ENCODE results near the gene IFI27L1. TPM values are rescaled to one million over a fixed set of nuclear protein-coding genes. Genes with fewer than 3 reads are reported as not detected.

Gene IFI27L1
- total RNA-seq = 23.1 and 27.0 TPM in 2 replicates

GRCh38 chr14:94080621-94081385 is at the start of gene IFI27L1, which contains the start of gene DDX24:
IFI27L1 (plus strand) TSS chr14:94081310; CDS start chr14:94096938, 15,628 bp downstream.
DDX24 (minus strand) TSS chr14:94081202; CDS start chr14:94079742, 1,460 bp downstream.

DNA sequence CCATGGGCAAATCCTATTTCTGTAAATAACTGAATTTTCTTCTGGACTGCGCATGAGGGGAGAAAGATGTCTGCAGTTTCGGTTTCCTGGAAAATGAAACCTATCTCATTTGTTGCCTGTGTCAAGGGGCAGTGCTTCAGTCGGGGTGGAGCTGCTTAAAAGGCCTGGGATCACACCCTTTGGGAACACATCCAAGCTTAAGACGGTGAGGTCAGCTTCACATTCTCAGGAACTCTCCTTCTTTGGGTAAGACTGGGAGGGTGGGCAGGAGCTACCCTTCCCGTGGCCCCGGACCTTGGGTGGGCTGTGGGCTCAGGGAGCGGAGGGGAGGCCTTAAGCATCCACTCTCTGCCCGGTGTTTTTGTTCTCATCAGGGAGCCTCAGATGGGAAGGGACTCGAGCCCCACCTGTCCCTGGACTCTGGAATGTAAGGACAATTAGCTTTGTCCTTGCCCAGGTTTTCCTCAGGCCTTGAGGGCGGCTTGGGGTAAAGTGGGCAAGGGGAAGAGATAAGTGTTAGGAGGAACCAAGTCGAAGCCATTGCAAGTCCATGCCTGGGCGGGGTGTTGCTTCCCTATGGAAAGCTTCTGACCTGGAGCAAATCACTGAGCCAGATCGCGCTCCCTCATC is 29.6 kb downstream of the IFI27L1 start, which contains the start of gene IFI27:
Gene IFI27, plus strand, starts transcription at position 185 of the 630 bp plus-strand sequence.

GRCh38 chr14:94129111-94129757 is 48.1 kb downstream of the IFI27L1 start, which contains the start of gene IFI27L2:
IFI27L2 (minus strand) TSS chr14:94129604; CDS start chr14:94129564, 40 bp downstream.

Other genes with a start within 250 kb of the IFI27L1 start
- not detected in 2 replicates for gene FAM181A, start 154.0 kb upstream of the IFI27L1 start, total RNA-seq
- 1.2 and 3.5 TPM in 2 replicates for gene ASB2, start 104.7 kb upstream of the IFI27L1 start, total RNA-seq
- not detected in 2 replicates for gene CCDC197, start 84.0 kb upstream of the IFI27L1 start, total RNA-seq
- 1.00 and 2.4 TPM in 2 replicates for gene OTUB2, start 55.0 kb upstream of the IFI27L1 start, total RNA-seq
- 114 and 139 TPM in 2 replicates for gene DDX24, start 108 bp upstream of the IFI27L1 start, total RNA-seq
- 23.8 and 28.6 TPM in 2 replicates for gene IFI27, start 29.4 kb downstream of the IFI27L1 start, total RNA-seq
- gene IFI27L2, start 48.3 kb downstream of the IFI27L1 start, total RNA-seq = 59.8 and 99.0 TPM in 2 replicates
- 3.2 and 4.9 TPM in 2 replicates for gene PPP4R4, start 93.0 kb downstream of the IFI27L1 start, total RNA-seq
- gene SERPINA10, start 212.0 kb downstream of the IFI27L1 start, total RNA-seq = under 0.01 TPM in 1 of 2 replicates, not detected in the other
- not detected in 2 replicates for gene SERPINA6, start 242.0 kb downstream of the IFI27L1 start, total RNA-seq